GM18868 (cell line): Measurements from ENCODE around the gene PTCSC3.

ENCODE experiments used
- ATAC-seq: cut with Tn5 transposase; IDR thresholded peaks from one replicate; pipeline ENCODE4 v1.9.1; 2021; ENCODE audit warnings: mild to moderate bottlenecking, moderate library complexity; ENCODE audit not compliant: unreplicated experiment

Gene PTCSC3

GRCh38 chr14:36176524-36176923 is at the start of gene PTCSC3:
Gene PTCSC3 (minus strand): TSS chr14:36176722.
- no peak for ATAC-seq

- ATAC-seq = no peak
These were observed 49.6 kb upstream of the PTCSC3 start for GRCh38 chr14:36226164-36226563.

GRCh38 chr14:36224176-36224575 is 47.7 kb upstream of the PTCSC3 start:
- no peak for ATAC-seq

GRCh38 chr14:36223558-36223957 is 47.0 kb upstream of the PTCSC3 start:
- no peak for ATAC-seq

- ATAC-seq = no peak
These were observed 46.5 kb upstream of the PTCSC3 start for GRCh38 chr14:36222952-36223468.

- no peak for ATAC-seq
These were observed 45.8 kb upstream of the PTCSC3 start for GRCh38 chr14:36222337-36222736.

GRCh38 chr14:36221112-36221511 is 44.6 kb upstream of the PTCSC3 start:
- no peak for ATAC-seq

GRCh38 chr14:36217732-36218131 is 41.2 kb upstream of the PTCSC3 start:
- no peak for ATAC-seq

GRCh38 chr14:36217027-36217426 is 40.5 kb upstream of the PTCSC3 start:
- no peak for ATAC-seq

GRCh38 chr14:36215217-36215598 is 38.7 kb upstream of the PTCSC3 start:
- no peak for ATAC-seq

GRCh38 chr14:36214476-36215216 is 38.1 kb upstream of the PTCSC3 start:
- ATAC-seq = no peak

- ATAC-seq = no peak
These were observed 36.5 kb upstream of the PTCSC3 start for GRCh38 chr14:36212987-36213386.

- ATAC-seq = no peak
These were observed 36.1 kb upstream of the PTCSC3 start for GRCh38 chr14:36212577-36212976.

- ATAC-seq = no peak
These were observed 32.3 kb upstream of the PTCSC3 start for GRCh38 chr14:36208690-36209278.

- ATAC-seq = no peak
These were observed 31.0 kb upstream of the PTCSC3 start for GRCh38 chr14:36207500-36207899.

GRCh38 chr14:36204461-36205073 is 28.0 kb upstream of the PTCSC3 start:
- no peak for ATAC-seq

- ATAC-seq = no peak
These were observed 21.9 kb upstream of the PTCSC3 start for GRCh38 chr14:36198378-36198777.

GRCh38 chr14:36194663-36195062 is 18.1 kb upstream of the PTCSC3 start:
- no peak for ATAC-seq

GRCh38 chr14:36192530-36192929 is 16.0 kb upstream of the PTCSC3 start:
- no peak for ATAC-seq

GRCh38 chr14:36183402-36183801 is 6.9 kb upstream of the PTCSC3 start:
- ATAC-seq = no peak

GRCh38 chr14:36181417-36181816 is 4.9 kb upstream of the PTCSC3 start:
- ATAC-seq = no peak

- ATAC-seq = no peak
These were observed 967 bp upstream of the PTCSC3 start for GRCh38 chr14:36177489-36177888.
